Sigmoid colon (tissue), 4 donors: ENCODE measurements around the gene PNLIPRP2.

Source experiments
- EP300 ChIP-seq, 4 donors: sonication (generic); formaldehyde crosslinking; IDR thresholded peaks; one replicate each; pipeline ENCODE4 v1.6.1; 2017; ENCODE audit warnings: antibody characterized with exemption in 4 of 4
- POLR2AphosphoS5 ChIP-seq, 4 donors: sonication (generic); formaldehyde crosslinking; IDR thresholded peaks; one replicate each; pipeline ENCODE4 v1.6.1; 2017; ENCODE audit warnings: antibody characterized with exemption in 4 of 4
- TF ChIP-seq, protein P1 (sequence below), 4 experiments: fragments of 450-650 bp in 3 of 4; fragments of 200-600 bp in 1 of 4; IDR thresholded peaks; one replicate each; pipeline ENCODE4 v1.5.1; 2016 to 2019; ENCODE audit warnings: antibody characterized with exemption in 4 of 4, mild to moderate bottlenecking in 3 of 4, moderate library complexity in 2 of 4

DNA sequence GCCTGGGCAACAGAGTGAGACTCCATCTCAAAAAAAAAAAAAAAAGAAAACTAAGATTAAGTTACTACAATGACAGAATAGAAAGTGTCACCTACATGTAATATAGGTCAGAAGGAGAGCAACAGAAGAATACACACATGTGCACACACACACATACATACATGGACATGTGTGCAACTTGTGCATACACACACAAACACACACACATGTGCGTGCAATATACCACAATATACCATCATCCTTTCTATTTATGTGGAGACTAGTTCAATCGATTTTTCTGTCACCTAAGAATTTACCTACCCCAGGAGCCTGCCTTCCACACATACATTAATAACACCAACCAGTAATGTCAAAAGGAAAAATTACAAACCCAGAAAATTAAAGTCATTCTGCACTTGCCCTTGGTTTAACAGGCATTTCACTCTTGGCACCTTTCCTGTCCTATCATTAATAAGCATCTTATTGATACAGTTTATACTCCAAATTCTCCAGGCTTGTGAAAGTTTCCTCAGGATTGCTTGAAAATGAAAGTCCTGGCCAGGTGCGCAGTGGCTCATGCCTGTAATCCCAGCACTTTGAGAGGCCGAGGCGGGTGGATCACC is 27.5 kb upstream of the PNLIPRP2 start:
- TF ChIP-seq, protein P1, sequence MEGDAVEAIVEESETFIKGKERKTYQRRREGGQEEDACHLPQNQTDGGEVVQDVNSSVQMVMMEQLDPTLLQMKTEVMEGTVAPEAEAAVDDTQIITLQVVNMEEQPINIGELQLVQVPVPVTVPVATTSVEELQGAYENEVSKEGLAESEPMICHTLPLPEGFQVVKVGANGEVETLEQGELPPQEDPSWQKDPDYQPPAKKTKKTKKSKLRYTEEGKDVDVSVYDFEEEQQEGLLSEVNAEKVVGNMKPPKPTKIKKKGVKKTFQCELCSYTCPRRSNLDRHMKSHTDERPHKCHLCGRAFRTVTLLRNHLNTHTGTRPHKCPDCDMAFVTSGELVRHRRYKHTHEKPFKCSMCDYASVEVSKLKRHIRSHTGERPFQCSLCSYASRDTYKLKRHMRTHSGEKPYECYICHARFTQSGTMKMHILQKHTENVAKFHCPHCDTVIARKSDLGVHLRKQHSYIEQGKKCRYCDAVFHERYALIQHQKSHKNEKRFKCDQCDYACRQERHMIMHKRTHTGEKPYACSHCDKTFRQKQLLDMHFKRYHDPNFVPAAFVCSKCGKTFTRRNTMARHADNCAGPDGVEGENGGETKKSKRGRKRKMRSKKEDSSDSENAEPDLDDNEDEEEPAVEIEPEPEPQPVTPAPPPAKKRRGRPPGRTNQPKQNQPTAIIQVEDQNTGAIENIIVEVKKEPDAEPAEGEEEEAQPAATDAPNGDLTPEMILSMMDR (IDR thresholded peaks at IDR 0.05) = no peak
- no peak for TF ChIP-seq POLR2AphosphoS5 (IDR thresholded peaks at IDR 0.05)
- TF ChIP-seq EP300 (IDR thresholded peaks at IDR 0.05) = no peak
